A549 (cell line): ENCODE measurements around the gene TUB.

Experiments used
- FOSL2 ChIP-seq, 2 experiments: fragments of 450-650 bp in 1 of 2; fragments of >200 bp in 1 of 2; sonication (Bioruptor Twin) in 1 of 2; formaldehyde crosslinking; IDR thresholded peaks; 2 replicates each; pipeline versions ENCODE4 v1.5.0 to v1.6.1; 2016 to 2020; ENCODE audit warnings: mild to moderate bottlenecking in 1 of 2, moderate library complexity in 1 of 2
- PHF8 ChIP-seq: fragments of 200-600 bp; sonication (generic); IDR thresholded peaks from 2 replicates; pipeline ENCODE4 v1.6.1; 2016; ENCODE audit warnings: low read depth, mild to moderate bottlenecking, antibody characterized with exemption, moderate library complexity, borderline replicate concordance
- RAD21 ChIP-seq, 2 experiments: fragments of >200 bp in 1 of 2; sonication (Bioruptor Twin) in 1 of 2; formaldehyde crosslinking in 1 of 2; IDR thresholded peaks in 1 of 2; conservative IDR thresholded peaks in 1 of 2; 2 replicates in 1 of 2; 3 replicates in 1 of 2; pipeline ENCODE4 v1.6.1; 2012 to 2018; ENCODE audit warnings: inconsistent platforms in 1 of 2
- SMC3 ChIP-seq: fragments of >200 bp; sonication (Bioruptor Twin); formaldehyde crosslinking; IDR thresholded peaks from 3 replicates; pipeline ENCODE4 v1.6.1; 2018; ENCODE audit warnings: inconsistent platforms
- TF ChIP-seq, protein P1 (sequence below): fragments of >200 bp; sonication (Bioruptor Twin); formaldehyde crosslinking; IDR thresholded peaks from 3 replicates; pipeline ENCODE4 v1.5.1; 2016

DNA sequence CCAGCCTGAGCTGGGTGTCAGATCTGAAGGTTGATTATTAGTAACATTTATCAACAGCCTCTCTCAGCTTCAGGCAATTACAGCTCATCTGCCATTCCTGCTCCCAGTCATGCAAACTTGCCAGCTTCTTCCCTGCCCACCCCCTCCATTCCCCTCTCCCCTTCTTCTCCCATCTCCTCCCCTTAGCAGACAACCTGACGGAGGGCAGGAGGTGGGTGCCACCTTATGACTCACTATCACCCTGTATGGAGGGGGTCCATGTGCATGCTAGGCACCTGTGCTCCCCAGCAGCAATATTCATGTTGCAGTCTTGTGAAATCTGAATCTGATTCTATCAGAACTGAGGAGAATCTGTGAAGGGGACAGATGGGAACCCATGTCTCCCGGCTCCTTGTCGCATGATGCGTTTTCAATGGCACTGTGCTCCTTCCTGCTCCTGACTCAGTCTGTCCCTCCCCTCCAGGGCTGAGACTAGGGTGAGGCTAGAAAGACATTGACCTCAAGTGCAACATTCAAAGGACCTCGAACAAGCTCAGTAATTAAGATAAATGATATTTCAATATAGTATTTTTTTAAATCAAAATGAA lies 46.3 kb upstream of the TUB start:
- TF ChIP-seq, protein P1, sequence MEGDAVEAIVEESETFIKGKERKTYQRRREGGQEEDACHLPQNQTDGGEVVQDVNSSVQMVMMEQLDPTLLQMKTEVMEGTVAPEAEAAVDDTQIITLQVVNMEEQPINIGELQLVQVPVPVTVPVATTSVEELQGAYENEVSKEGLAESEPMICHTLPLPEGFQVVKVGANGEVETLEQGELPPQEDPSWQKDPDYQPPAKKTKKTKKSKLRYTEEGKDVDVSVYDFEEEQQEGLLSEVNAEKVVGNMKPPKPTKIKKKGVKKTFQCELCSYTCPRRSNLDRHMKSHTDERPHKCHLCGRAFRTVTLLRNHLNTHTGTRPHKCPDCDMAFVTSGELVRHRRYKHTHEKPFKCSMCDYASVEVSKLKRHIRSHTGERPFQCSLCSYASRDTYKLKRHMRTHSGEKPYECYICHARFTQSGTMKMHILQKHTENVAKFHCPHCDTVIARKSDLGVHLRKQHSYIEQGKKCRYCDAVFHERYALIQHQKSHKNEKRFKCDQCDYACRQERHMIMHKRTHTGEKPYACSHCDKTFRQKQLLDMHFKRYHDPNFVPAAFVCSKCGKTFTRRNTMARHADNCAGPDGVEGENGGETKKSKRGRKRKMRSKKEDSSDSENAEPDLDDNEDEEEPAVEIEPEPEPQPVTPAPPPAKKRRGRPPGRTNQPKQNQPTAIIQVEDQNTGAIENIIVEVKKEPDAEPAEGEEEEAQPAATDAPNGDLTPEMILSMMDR, result no peak
- TF ChIP-seq RAD21 (conservative IDR thresholded peaks at IDR 0.05 in 1 of 2, IDR thresholded peaks at IDR 0.05 in 1 of 2), result no peak
- no peak for TF ChIP-seq SMC3
- no peak for TF ChIP-seq PHF8
- TF ChIP-seq FOSL2 (IDR thresholded peaks at IDR 0.05), result no peak
- no peak for TF ChIP-seq FOSL2 (CRISPR knock-in tag; IDR thresholded peaks at IDR 0.05)
